GM19395 (cell line): ENCODE data around the gene MROH2A.

Source experiments
- ATAC-seq: cut with Tn5 transposase; IDR thresholded peaks from one replicate; pipeline ENCODE4 v1.9.1; 2021; ENCODE audit warnings: mild to moderate bottlenecking, moderate library complexity; ENCODE audit not compliant: unreplicated experiment

Gene MROH2A

GRCh38 chr2:233817995-233818638, 40.0 kb downstream of the MROH2A start:
- ATAC-seq = no peak

- ATAC-seq = no peak
Measured at GRCh38 chr2:233818639-233819621, 40.8 kb downstream of the MROH2A start.

GRCh38 chr2:233819884-233820773, 42.0 kb downstream of the MROH2A start:
- no peak for ATAC-seq

- ATAC-seq = no peak
Measured at GRCh38 chr2:233820774-233821105, 42.6 kb downstream of the MROH2A start.

GRCh38 chr2:233821196-233821595, 43.1 kb downstream of the MROH2A start:
- no peak for ATAC-seq

- ATAC-seq = no peak
Measured at GRCh38 chr2:233821709-233822100, 43.6 kb downstream of the MROH2A start.

- ATAC-seq = no peak
Measured at GRCh38 chr2:233822101-233822771, 44.1 kb downstream of the MROH2A start.

GRCh38 chr2:233822781-233823730, 44.9 kb downstream of the MROH2A start:
- ATAC-seq = no peak

- ATAC-seq = no peak
Measured at GRCh38 chr2:233823731-233824121, 45.6 kb downstream of the MROH2A start.

GRCh38 chr2:233824373-233824772, 46.2 kb downstream of the MROH2A start:
- no peak for ATAC-seq

GRCh38 chr2:233828546-233829192, 50.5 kb downstream of the MROH2A start:
- ATAC-seq = no peak

GRCh38 chr2:233829193-233830110, 51.3 kb downstream of the MROH2A start:
- ATAC-seq = no peak

GRCh38 chr2:233830111-233830802, 52.1 kb downstream of the MROH2A start:
- no peak for ATAC-seq

- no peak for ATAC-seq
Measured at GRCh38 chr2:233831011-233831721, 53.0 kb downstream of the MROH2A start.

GRCh38 chr2:233831861-233832260, 53.7 kb downstream of the MROH2A start:
- no peak for ATAC-seq

- no peak for ATAC-seq
Measured at GRCh38 chr2:233832414-233832813, 54.3 kb downstream of the MROH2A start.

- ATAC-seq = no peak
Measured at GRCh38 chr2:233832869-233833311, 54.8 kb downstream of the MROH2A start.
